Right lobe of liver (tissue), 6 donors: ENCODE measurements around the gene GTF2IRD1. TPM values are rescaled to one million over a fixed set of nuclear protein-coding genes. Genes with fewer than 3 reads are reported as not detected.

Experiments
- ATAC-seq, 4 donors: fragments of 200-7000 bp; cut with Tn5 transposase; one replicate each; pipeline ENCODE4 v1.9.1; 2020; ENCODE audit warnings: mild to moderate bottlenecking in 4 of 4, moderate library complexity in 4 of 4
- DNase-seq, 3 donors: peaks; one replicate each; pipeline ENCODE4 v3.0.0-alpha.2; 2020
- H3K27ac ChIP-seq, 3 donors: fragments of 200-600 bp; one replicate each; pipeline ENCODE4 v1.8.0; 2022
- H3K27me3 ChIP-seq, 2 donors: fragments of 200-600 bp; one replicate each; pipeline ENCODE4 v1.8.0; 2022
- H3K36me3 ChIP-seq, 4 donors: fragments of 200-600 bp; sonication (generic) in 1 of 4; one replicate each; pipeline versions ENCODE4 v1.5.1 to v1.8.0; 2017 to 2022; ENCODE audit warnings: control low read depth in 1 of 4
- H3K4me1 ChIP-seq, 4 donors: fragments of 200-600 bp; sonication (generic) in 1 of 4; one replicate each; pipeline versions ENCODE4 v1.5.1 to v1.8.0; 2017 to 2022; ENCODE audit warnings: control low read depth in 1 of 4
- H3K4me3 ChIP-seq, 3 donors: fragments of 200-600 bp; one replicate each; pipeline ENCODE4 v1.8.0; 2022
- H3K9me3 ChIP-seq, 4 donors: fragments of 200-600 bp; sonication (generic) in 1 of 4; one replicate each; pipeline versions ENCODE4 v1.5.1 to v1.8.0; 2017 to 2022; ENCODE audit warnings: control low read depth in 1 of 4
- CTCF ChIP-seq, 4 donors: fragments of 200-600 bp in 3 of 4; fragments of 450-650 bp in 1 of 4; IDR thresholded peaks; one replicate each; pipeline versions ENCODE4 v1.5.1 to v1.8.0; 2016 to 2022; ENCODE audit warnings: antibody characterized with exemption in 4 of 4, mild to moderate bottlenecking in 2 of 4
- POLR2A ChIP-seq: fragments of 450-650 bp; IDR thresholded peaks from one replicate; pipeline ENCODE4 v1.6.1; 2017; ENCODE audit warnings: antibody characterized with exemption, mild to moderate bottlenecking
- WGBS: methylation state at CpG from one replicate; pipeline ENCODE4 v1.1.6; 2018; ENCODE audit warnings: low coverage, low lambda C conversion rate; ENCODE audit not compliant: insufficient coverage; ENCODE audit errors: missing lambda C conversion rate; 5-methylcytosine and 5-hydroxymethylcytosine counted together
- intact Hi-C, 2 donors: fragments of 100-400 bp; cut with DNase I; formaldehyde crosslinking; loops; one replicate each; pipeline versions ENCODE4 v1.11.2 to v1.14.1; 2022
- long read RNA-seq: library from polyadenylated mRNA; unstranded; transcript quantifications from one replicate; pipeline ENCODE4 v2.0.0, GENCODE V29; 2019
- total RNA-seq, 6 experiments: library from RNA; depleted of rRNA in 2 of 6; stranded (reverse); fragments of >200 nt in 2 of 6; fragmentation: NEBNext Ultra II Directional in 3 of 6; extraction: Animal tissue kit (Norgen Biotek cat#: 25700) in 3 of 6; gene quantifications; one replicate each; pipeline versions ENCODE4 v1.1.0 to v1.2.4, GENCODE V29; 2016 to 2023
- donor health status: DM: no; HTN: yes; CAD: no.
- donor health status: DM: no; HTN: no; CAD: no.
- donor health status: DM: no; HTN: no; CAD: no.
- donor health status: DM: no; HTN: yes; CAD: no.
- donor health status: DM: no; HTN: yes; CAD: no.

GTF2IRD1 gene
- total RNA-seq: 1 to 10 TPM; 1.9 to 9.8 (median 6.5) TPM
- long read RNA-seq, partial matches to known transcripts: 0 of 1 reads
- long read RNA-seq, other reads (novel, unspliced or antisense): 1 of 1 reads

- DNase-seq: peak; percentile 68 to 76 (median 74)
- no peaks in the 10 kb centered on the region for H3K36me3 ChIP-seq
- no peaks in the 10 kb centered on the region for H3K9me3 ChIP-seq
- H3K27ac ChIP-seq: peak within 1 kb of the TSS in 2 of 3 donors; percentile 55 to 62
- intact Hi-C loops: no loop called here
- H3K4me1 ChIP-seq: peaks cover 0 to 12% (median 4%) of the 10 kb centered on the region in 4 donors
- H3K4me3 ChIP-seq: peak within 1 kb of the TSS; percentile 60 to 64 (median 63)
- TF ChIP-seq POLR2A (no peak), CTCF (IDR thresholded peaks at IDR 0.05) (no peak)
- 3% methylated on average over 13 of the region's 62 CpGs for WGBS
- H3K27me3 ChIP-seq: no peaks in the 10 kb centered on the region
- ATAC-seq: peak; percentile 73 to 80 (median 80)
These were observed at the start of gene GTF2IRD1 for GRCh38 chr7:74453322-74454011. Gene GTF2IRD1, plus strand, starts transcription at chr7:74453906. Its CDS starts 54,175 bp downstream, at chr7:74508081.

- Histone ChIP-seq H3K4me1 (no peaks in the 10 kb centered on the region), H3K36me3 (no peaks in the 10 kb centered on the region), H3K27ac (no peak overlapping the region), H3K4me3 (no peak overlapping the region), H3K27me3 (no peaks in the 10 kb centered on the region), H3K9me3 (no peaks in the 10 kb centered on the region)
- ATAC-seq: no peak
- 20% methylated on average over 1 of the region's 8 CpGs for WGBS
- intact Hi-C loops: loop anchor here (5.0 kb wide), 2 partner anchors 197 to 337 kb away; no protein-coding TSS in a partner anchor
- no peak for DNase-seq
- no peak for TF ChIP-seq CTCF (IDR thresholded peaks at IDR 0.05)
- no peak for TF ChIP-seq POLR2A
These were observed 49.4 kb upstream of the GTF2IRD1 start for GRCh38 chr7:74404388-74404700.

- no peak overlapping the region for H3K27ac ChIP-seq
- intact Hi-C loops: loop anchor here (5.0 kb wide), 2 partner anchors 197 to 337 kb away; no protein-coding TSS in a partner anchor
- ATAC-seq (no peak), DNase-seq (no peak)
- H3K4me1 ChIP-seq: no peaks in the 10 kb centered on the region
- H3K27me3 ChIP-seq: no peaks in the 10 kb centered on the region
- H3K9me3 ChIP-seq: no peaks in the 10 kb centered on the region
- WGBS: 53% methylated on average over 2 of the region's 15 CpGs
- H3K4me3 ChIP-seq: no peak overlapping the region
- TF ChIP-seq POLR2A (no peak), CTCF (IDR thresholded peaks at IDR 0.05) (no peak)
- no peaks in the 10 kb centered on the region for H3K36me3 ChIP-seq
These were observed 49.0 kb upstream of the GTF2IRD1 start for GRCh38 chr7:74404741-74405140.

GRCh38 chr7:74405191-74405898 lies 48.4 kb upstream of the GTF2IRD1 start:
- H3K36me3 ChIP-seq: no peaks in the 10 kb centered on the region
- ATAC-seq (peak in 1 of 4 donors; percentile 37), DNase-seq (no peak)
- no peak overlapping the region for H3K27ac ChIP-seq
- 40% methylated on average over 1 of the region's 31 CpGs for WGBS
- H3K4me3 ChIP-seq: no peak overlapping the region
- no peaks in the 10 kb centered on the region for H3K27me3 ChIP-seq
- H3K9me3 ChIP-seq: no peaks in the 10 kb centered on the region
- intact Hi-C loops: no loop called here
- H3K4me1 ChIP-seq: no peaks in the 10 kb centered on the region
- peak in 2 of 4 donors; percentile 13 to 19 for TF ChIP-seq CTCF (IDR thresholded peaks at IDR 0.05)
- no peak for TF ChIP-seq POLR2A
